Stimulated activated CD8-positive, alpha-beta memory T cell treated with anti-CD3 and anti-CD28 coated beads, Interleukin-7, amount 100 ng/mL, for 1 hour (primary cell): Measurements from ENCODE around the gene VPS16.

Experiments used
- DNase-seq, 2 donors: peaks; one replicate each; pipeline ENCODE4 v3.0.0-alpha.2; 2020; ENCODE audit warnings: low read depth in 2 of 2

The VPS16 gene

DNA sequence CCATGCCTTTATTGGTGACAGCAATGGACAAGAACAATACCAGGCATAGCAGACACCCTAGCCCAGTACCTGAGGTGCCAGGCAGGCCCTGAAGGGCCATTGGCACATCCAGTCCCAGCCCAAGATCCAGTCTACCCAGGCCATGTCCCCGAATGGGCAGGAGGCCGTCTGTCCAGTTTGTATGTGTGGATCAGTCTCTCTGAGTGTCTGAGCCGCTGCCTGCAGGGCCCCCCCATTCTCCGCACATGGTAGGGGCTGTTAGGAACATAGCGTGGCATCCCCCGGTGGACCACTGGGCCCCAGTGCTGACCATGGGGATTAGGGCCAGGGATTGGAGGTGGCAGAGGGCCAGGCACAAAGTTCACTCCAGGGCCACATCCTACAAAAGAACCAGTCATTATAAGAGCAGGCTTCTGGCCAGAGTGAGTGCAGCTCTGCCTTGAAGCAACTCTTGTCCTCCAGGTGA lies 5.2 kb upstream of the VPS16 start:
- no peak for DNase-seq

GRCh38 chr20:2836035-2836434 lies 4.5 kb upstream of the VPS16 start:
- no peak for DNase-seq

GRCh38 chr20:2837221-2837960 lies 3.2 kb upstream of the VPS16 start:
- DNase-seq: no peak

GRCh38 chr20:2838170-2838797 lies 2.3 kb upstream of the VPS16 start:
- no peak for DNase-seq

GRCh38 chr20:2838847-2839671 lies 1.5 kb upstream of the VPS16 start:
- no peak for DNase-seq

- no peak for DNase-seq
These were observed 810 bp upstream of the VPS16 start for GRCh38 chr20:2839732-2840137.

GRCh38 chr20:2840967-2841531 lies 504 bp downstream of the VPS16 start:
- no peak for DNase-seq

DNA sequence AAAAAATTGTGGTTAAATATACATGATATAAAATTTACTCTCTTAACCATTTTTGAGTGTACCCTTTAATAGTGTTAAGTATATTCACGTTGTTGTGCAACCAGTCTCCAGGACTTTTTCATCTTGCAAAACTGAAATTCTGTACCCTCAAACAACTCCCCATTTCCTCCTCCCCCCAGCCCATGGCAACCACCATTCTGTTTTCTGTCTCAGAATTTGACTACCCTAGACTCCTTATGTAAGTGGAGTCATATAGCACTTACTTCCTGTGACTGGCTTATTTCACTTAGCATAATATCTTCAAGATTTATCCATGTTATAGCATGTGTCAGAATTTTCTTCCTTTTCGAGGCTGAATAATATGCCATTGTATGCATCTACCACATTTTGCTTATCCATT lies 5.1 kb downstream of the VPS16 start:
- no peak for DNase-seq

DNA sequence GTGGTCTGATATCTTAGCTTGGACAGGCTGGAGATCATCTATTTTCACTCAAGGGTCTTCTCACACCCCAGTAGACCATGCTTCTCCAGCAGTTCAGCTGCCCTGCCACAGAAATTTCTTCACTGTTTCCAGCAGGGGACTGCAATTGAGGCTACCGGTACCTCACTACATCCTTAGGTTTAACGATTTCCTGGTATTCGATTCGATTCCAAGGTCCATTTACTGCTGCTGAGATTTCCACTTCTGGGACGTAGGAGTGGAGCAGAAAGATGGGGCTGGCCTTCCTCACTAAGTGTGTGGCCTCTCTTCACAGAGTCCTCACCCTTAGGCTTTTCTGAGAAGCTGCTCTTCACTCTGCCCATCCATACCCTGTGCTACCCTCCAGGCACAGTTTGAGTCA lies 6.2 kb downstream of the VPS16 start:
- DNase-seq: no peak

DNA sequence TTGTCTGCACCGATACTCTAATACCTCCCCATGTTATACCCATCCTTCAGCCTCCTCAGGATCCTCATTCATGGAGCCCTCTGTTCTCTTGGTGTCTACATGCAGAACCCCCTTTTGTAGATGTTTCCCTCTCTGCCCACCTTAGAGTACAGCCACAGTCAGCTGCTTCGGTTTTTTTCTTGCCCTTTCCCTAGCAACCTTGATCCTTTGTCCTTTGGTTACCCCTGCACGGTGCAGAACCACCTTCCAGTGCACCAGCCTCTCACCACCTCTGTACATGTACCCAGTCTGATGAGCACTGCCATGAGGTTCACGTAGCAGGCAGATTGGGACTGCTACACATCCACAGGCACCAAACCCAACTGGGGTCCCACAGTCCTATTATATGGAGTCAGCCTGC lies 7.3 kb downstream of the VPS16 start:
- no peak for DNase-seq

- no peak for DNase-seq
These were observed 9.0 kb downstream of the VPS16 start for GRCh38 chr20:2849529-2849928.

DNA sequence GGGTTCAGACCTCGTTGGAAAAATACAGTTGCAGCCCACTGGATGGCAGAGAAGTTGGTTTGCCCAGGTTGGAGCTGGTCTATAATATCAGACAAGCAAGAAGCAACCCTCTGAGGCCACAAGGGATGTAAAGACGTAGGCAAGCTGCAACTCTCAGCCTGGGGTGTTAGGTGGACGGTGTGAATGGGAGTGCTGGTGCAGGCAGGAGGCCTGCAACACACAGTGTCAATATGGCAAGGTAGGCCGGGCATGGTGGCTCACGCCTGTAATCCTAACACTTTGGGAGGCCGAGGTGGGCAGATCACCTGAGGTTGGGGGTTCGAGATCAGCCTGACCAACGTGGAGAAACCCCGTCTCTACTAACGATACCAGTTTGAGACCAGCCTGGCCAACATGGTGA lies 10.5 kb downstream of the VPS16 start:
- DNase-seq: no peak

GRCh38 chr20:2858591-2858990 lies 18.0 kb downstream of the VPS16 start:
- no peak for DNase-seq

DNA sequence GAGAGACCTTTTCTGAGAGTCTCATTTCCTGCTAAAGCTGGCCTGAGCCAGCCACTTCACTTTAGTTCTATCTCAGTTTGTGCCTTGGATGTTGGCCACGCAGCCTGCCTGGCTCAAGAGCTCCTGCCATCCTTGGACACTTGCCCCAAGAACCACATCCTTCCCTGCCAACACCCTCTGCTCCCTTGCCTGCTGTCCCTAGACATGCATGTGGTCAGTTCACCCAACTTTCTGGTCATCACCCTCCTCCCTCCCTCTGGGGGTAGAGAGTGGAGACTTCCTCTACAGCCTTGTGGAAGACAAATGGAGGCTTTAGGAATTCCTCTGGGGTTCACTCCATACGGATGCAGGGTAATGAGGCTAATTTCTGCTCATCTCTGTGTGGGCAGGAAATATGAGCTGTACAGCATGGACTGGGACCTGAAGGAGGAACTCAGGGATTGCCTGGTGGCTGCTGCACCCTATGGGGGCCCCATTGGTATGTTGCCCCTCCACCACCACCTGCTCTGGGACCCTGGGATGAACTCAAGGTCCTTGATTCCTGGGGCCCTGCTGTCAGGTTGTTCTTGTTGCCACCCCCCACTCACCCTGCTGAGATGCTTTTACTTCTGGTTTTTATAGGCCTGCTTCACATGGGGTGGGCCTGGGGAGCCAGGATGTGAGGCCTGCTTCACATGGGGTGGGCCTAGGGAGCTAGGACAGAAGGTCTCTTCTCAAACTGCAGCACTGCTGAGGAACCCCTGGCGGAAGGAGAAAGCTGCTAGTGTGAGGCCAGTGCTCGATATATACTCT lies 19.0 kb downstream of the VPS16 start:
- DNase-seq: no peak

GRCh38 chr20:2864626-2865025 lies 24.1 kb downstream of the VPS16 start:
- DNase-seq: no peak

DNA sequence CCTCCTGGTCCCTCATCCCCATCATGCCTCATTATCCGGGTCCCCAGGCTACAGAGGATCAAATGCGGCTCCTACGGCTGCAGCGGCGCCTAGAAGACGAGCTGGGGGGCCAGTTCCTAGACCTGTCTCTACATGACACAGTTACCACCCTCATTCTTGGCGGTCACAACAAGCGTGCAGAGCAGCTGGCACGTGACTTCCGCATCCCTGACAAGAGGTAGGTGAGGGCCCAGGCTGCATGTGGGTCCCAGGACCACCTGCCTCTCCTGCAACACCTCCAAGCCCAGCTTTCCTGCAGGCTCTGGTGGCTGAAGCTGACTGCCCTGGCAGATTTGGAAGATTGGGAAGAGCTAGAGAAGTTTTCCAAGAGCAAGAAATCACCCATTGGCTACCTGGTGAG lies 24.6 kb downstream of the VPS16 start:
- no peak for DNase-seq

DNA sequence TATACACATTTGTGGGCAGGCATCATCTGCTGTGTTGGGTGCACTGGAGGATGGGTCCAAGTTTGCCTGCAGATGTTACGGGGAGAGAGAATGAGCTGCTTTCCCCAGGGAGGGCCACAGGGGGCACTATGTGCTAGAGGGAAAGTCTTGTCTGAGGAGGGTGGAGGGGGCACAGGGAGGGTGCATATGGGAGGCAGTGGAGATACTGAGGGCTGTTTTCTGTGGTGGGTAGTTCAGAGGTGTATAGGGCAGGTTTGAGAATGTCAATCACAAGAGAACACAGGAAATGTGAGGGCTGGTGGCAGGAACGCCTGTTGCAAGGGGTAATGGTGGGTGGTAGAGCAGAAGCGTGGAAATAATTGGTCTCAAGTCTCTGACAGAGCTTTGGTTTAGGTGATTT lies 25.1 kb downstream of the VPS16 start:
- DNase-seq: no peak

DNA sequence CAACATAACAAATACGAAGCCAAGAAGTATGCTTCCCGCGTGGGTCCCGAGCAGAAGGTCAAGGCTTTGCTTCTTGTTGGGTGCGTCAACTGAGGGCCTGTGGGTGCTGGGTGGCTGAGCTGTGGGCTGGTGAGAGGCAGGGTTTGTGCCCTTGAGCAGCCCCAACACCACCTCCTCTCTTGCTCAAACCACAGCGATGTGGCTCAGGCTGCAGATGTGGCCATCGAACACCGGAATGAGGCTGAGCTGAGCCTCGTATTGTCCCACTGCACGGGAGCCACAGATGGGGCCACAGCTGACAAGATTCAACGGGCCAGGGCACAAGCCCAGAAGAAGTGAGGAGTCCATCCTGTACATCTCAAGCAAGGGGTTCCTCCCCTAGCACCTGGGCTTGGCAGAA lies 25.7 kb downstream of the VPS16 start:
- DNase-seq: no peak

- no peak for DNase-seq
These were observed 26.7 kb downstream of the VPS16 start for GRCh38 chr20:2867081-2867864.

DNA sequence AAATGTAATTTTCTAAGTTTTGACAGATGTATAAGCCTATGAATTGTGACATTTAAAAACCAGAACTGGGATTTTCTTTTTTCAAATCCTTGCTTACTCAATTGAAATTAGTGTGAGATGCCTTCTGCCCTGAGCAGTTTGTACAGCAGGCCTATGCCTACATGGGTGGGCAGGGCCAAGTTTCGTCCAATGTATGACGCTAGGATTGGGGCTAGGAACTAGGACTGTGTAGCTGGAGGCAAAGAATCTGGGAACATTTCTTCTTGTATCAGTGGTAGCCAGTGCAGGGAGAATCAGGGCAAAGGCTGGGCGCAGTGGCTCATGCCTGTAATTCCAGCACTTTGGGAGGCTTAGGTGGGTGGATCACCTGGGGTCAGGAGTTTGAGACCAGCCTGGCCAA lies 28.8 kb downstream of the VPS16 start:
- no peak for DNase-seq

- no peak for DNase-seq
These were observed 30.5 kb downstream of the VPS16 start for GRCh38 chr20:2871111-2871465.
